Cardiac muscle cell (in vitro differentiated cells and primary cell): Measurements from ENCODE around the gene ZC2HC1B. TPM values are rescaled to one million over a fixed set of nuclear protein-coding genes. Genes with fewer than 3 reads are reported as not detected.
"Not testable (repeated sequence)": the region's sequence is repeated elsewhere in the genome, so short reads cannot be mapped to it uniquely, and the experiment has no call there.

Source experiments
- DNase-seq, 2 donors: peaks; one replicate each; pipeline versions ENCODE4 v3.0.0 to v3.0.0-alpha.2; 2010 to 2017; ENCODE audit warnings: low read depth in 1 of 2, low spot score in 1 of 2
- H3K27ac ChIP-seq: fragments of 200-600 bp; sonication (generic); 2 replicates; pipeline ENCODE4 v1.5.1; 2016
- H3K27me3 ChIP-seq: fragments of 200-600 bp; sonication (generic); 2 replicates; pipeline ENCODE4 v1.6.0; 2016; ENCODE audit warnings: control low read depth
- H3K36me3 ChIP-seq: fragments of 200-600 bp; sonication (generic); 2 replicates; pipeline ENCODE4 v1.5.1; 2016; ENCODE audit warnings: control low read depth
- H3K4me1 ChIP-seq: fragments of 200-600 bp; sonication (generic); 2 replicates; pipeline ENCODE4 v1.8.1; 2017; ENCODE audit warnings: low read depth, mild to moderate bottlenecking, mixed run types
- H3K4me3 ChIP-seq: fragments of 200-600 bp; sonication (generic); 2 replicates; pipeline ENCODE4 v1.5.1; 2016; ENCODE audit warnings: mild to moderate bottlenecking
- H3K9me3 ChIP-seq: fragments of 200-600 bp; sonication (generic); 2 replicates; pipeline ENCODE4 v1.5.1; 2017; ENCODE audit warnings: low read depth, mild to moderate bottlenecking, control low read depth
- polyA plus RNA-seq: library from polyadenylated mRNA; unstranded; fragments of >200 nt; fragmentation: Nextera tagmentation; extraction: Ambion mirVana; gene quantifications from 2 replicates; pipeline ENCODE4 v1.2.1, GENCODE V29; 2016
- total RNA-seq: library from RNA; depleted of rRNA; stranded (reverse); fragments of >200 nt; gene quantifications from 2 replicates; pipeline ENCODE4 v1.2.3, GENCODE V29; 2016
- TF ChIP-seq, protein P1 (sequence below): IDR thresholded peaks from 2 replicates; pipeline ENCODE4 v1.5.1; 2012; ENCODE audit warnings: low read depth, mild to moderate bottlenecking, low read length

ZC2HC1B gene
- total and polyA plus RNA-seq, 2 experiments from 2014 or later = not detected

DNA sequence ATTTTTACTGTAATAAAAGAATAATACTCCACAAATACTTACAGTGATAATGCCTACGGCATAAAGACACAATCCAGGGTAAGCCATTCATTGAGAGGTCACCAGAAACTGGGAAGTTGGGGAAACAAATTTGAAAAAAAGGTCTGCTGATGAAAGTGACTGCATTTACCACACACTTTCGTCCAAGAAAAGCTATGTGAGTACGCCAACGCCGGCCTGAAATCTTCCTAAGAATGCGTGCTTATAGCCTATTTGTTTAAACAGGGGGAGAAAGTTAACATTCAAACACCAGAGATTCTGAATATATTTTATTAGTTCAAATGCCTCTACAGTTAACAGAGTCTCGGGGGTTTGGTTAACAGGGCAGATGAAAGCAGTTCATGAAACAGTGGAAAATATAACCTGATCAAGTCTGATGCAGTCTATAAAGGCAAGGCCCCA is 21.8 kb upstream of the ZC2HC1B start:
- peak overlapping the region; percentile 94 for H3K27ac ChIP-seq
- no peaks in the 10 kb centered on the region for H3K27me3 ChIP-seq
- no peaks in the 10 kb centered on the region for H3K9me3 ChIP-seq
- H3K4me3 ChIP-seq = peak overlapping the region; percentile 71
- H3K36me3 ChIP-seq = peaks cover 24% of the 10 kb centered on the region
- no peak for DNase-seq
- H3K4me1 ChIP-seq = peaks cover 4% of the 10 kb centered on the region
- TF ChIP-seq, protein P1, sequence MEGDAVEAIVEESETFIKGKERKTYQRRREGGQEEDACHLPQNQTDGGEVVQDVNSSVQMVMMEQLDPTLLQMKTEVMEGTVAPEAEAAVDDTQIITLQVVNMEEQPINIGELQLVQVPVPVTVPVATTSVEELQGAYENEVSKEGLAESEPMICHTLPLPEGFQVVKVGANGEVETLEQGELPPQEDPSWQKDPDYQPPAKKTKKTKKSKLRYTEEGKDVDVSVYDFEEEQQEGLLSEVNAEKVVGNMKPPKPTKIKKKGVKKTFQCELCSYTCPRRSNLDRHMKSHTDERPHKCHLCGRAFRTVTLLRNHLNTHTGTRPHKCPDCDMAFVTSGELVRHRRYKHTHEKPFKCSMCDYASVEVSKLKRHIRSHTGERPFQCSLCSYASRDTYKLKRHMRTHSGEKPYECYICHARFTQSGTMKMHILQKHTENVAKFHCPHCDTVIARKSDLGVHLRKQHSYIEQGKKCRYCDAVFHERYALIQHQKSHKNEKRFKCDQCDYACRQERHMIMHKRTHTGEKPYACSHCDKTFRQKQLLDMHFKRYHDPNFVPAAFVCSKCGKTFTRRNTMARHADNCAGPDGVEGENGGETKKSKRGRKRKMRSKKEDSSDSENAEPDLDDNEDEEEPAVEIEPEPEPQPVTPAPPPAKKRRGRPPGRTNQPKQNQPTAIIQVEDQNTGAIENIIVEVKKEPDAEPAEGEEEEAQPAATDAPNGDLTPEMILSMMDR = no peak

GRCh38 chr6:143842902-143843676 is 21.2 kb upstream of the ZC2HC1B start, which contains the start of gene LTV1:
TSS of gene LTV1 (plus strand) at chr6:143843338. CDS start at chr6:143843478, 140 bp downstream.
- H3K4me3 ChIP-seq = peak within 1 kb of the TSS; percentile 71
- TF ChIP-seq, protein P1 = no peak
- H3K9me3 ChIP-seq = no peaks in the 10 kb centered on the region
- DNase-seq = peak; percentile 98
- H3K4me1 ChIP-seq = peaks cover 4% of the 10 kb centered on the region
- peaks cover 29% of the 10 kb centered on the region for H3K36me3 ChIP-seq
- H3K27ac ChIP-seq = peak within 1 kb of the TSS; percentile 94
- H3K27me3 ChIP-seq = no peaks in the 10 kb centered on the region

- no peaks in the 10 kb centered on the region for H3K27me3 ChIP-seq
- peak overlapping the region; percentile 71 for H3K4me3 ChIP-seq
- TF ChIP-seq, protein P1 = no peak
- peaks cover 4% of the 10 kb centered on the region for H3K4me1 ChIP-seq
- no peak for DNase-seq
- H3K27ac ChIP-seq = peak overlapping the region; percentile 94
- peaks cover 34% of the 10 kb centered on the region for H3K36me3 ChIP-seq
- no peaks in the 10 kb centered on the region for H3K9me3 ChIP-seq
These were observed 20.6 kb upstream of the ZC2HC1B start for GRCh38 chr6:143843677-143843999.

DNA sequence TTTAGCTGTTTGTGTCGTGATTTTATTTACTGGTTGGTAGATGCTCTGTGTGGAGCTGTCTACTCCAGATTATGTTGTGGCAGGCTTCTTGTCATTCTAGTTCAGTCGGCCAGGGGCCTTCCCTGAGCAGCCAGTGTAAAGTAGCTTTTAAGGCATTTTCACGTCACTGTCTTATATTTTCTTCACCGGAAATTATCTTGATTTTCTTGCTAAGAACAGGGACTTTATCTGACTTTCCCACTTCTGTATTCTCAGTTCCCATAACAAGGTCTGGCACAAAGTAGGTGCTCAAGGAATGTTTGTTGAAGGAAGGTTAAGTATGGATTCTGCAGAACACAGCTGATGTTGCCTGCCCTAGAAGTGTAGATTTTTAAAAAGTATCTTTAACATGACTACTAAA is 20.3 kb upstream of the ZC2HC1B start:
- H3K27ac ChIP-seq = peak overlapping the region; percentile 94
- H3K4me1 ChIP-seq = peaks cover 4% of the 10 kb centered on the region
- TF ChIP-seq, protein P1 = no peak
- H3K4me3 ChIP-seq = peak overlapping the region; percentile 71
- H3K9me3 ChIP-seq = no peaks in the 10 kb centered on the region
- no peaks in the 10 kb centered on the region for H3K27me3 ChIP-seq
- H3K36me3 ChIP-seq = peaks cover 36% of the 10 kb centered on the region
- DNase-seq = peak in 1 of 2 donors; percentile 38

- H3K27ac ChIP-seq = no peak overlapping the region
- DNase-seq = peak in 1 of 2 donors; percentile 23
- H3K36me3 ChIP-seq = peaks cover 45% of the 10 kb centered on the region
- no peak overlapping the region for H3K4me3 ChIP-seq
- peaks cover 4% of the 10 kb centered on the region for H3K4me1 ChIP-seq
- TF ChIP-seq, protein P1 = no peak
- H3K27me3 ChIP-seq = no peaks in the 10 kb centered on the region
- no peaks in the 10 kb centered on the region for H3K9me3 ChIP-seq
These were observed 19.2 kb upstream of the ZC2HC1B start for GRCh38 chr6:143845033-143845432.

- not testable (repeated sequence) for H3K9me3 ChIP-seq, H3K4me1 ChIP-seq, H3K4me3 ChIP-seq, H3K27ac ChIP-seq, H3K27me3 ChIP-seq, DNase-seq
- H3K36me3 ChIP-seq = peaks cover 54% of the 10 kb centered on the region
These were observed 12.6 kb upstream of the ZC2HC1B start for GRCh38 chr6:143851706-143852105.

- not testable (repeated sequence) for H3K27ac ChIP-seq, DNase-seq, H3K27me3 ChIP-seq, H3K4me3 ChIP-seq, H3K9me3 ChIP-seq, H3K4me1 ChIP-seq
- peaks cover 57% of the 10 kb centered on the region for H3K36me3 ChIP-seq
These were observed 9.2 kb upstream of the ZC2HC1B start for GRCh38 chr6:143855057-143855456.

GRCh38 chr6:143856762-143857161 is 7.5 kb upstream of the ZC2HC1B start:
- H3K36me3 ChIP-seq = peaks cover 52% of the 10 kb centered on the region
- not testable (repeated sequence) for H3K27ac ChIP-seq, H3K27me3 ChIP-seq, H3K4me1 ChIP-seq, H3K4me3 ChIP-seq, DNase-seq, H3K9me3 ChIP-seq
